ENCODE measurements around the gene ICAM2.

- no peak for TF ChIP-seq CTCF (conservative IDR thresholded peaks at IDR 0.05; ENCODE audit: low read length)
- TF ChIP-seq EZH2phosphoT487 (IDR thresholded peaks at IDR 0.05; ENCODE audit: borderline replicate concordance) = no peak
Observed at GRCh38 chr17:64051153-64051552, 30.7 kb upstream of the ICAM2 start.

Measured in Loucy (cell line).